Smooth muscle cell (in vitro differentiated cells): ENCODE data around the gene SLC36A1. TPM values are rescaled to one million over a fixed set of nuclear protein-coding genes. Genes with fewer than 3 reads are reported as not detected.

Source experiments
- DNase-seq: peaks from one replicate; lab custom pipeline; 2025; ENCODE audit not compliant: unreplicated experiment; lab: John Stamatoyannopoulos, UW
- H2AFZ ChIP-seq: fragments of 200-600 bp; sonication (generic); 2 replicates; pipeline ENCODE4 v1.6.0; 2016; ENCODE audit warnings: antibody characterized with exemption, low read depth, mild to moderate bottlenecking
- H3F3A ChIP-seq: fragments of 200-600 bp; sonication (generic); 2 replicates; pipeline ENCODE4 v1.6.0; 2017; ENCODE audit warnings: antibody characterized with exemption, low read depth
- H3K27ac ChIP-seq: fragments of 200-600 bp; sonication (generic); 2 replicates; pipeline ENCODE4 v1.5.1; 2016; ENCODE audit warnings: low read depth, mild to moderate bottlenecking
- H3K27me3 ChIP-seq: fragments of 200-600 bp; sonication (generic); 2 replicates; pipeline ENCODE4 v1.6.1; 2016; ENCODE audit warnings: low read depth, mild to moderate bottlenecking
- H3K36me3 ChIP-seq: fragments of 200-600 bp; sonication (generic); 2 replicates; pipeline ENCODE4 v1.5.1; 2016; ENCODE audit warnings: low read depth
- H3K4me1 ChIP-seq: fragments of 200-600 bp; sonication (generic); 2 replicates; pipeline ENCODE4 v1.5.1; 2016; ENCODE audit warnings: low read depth
- H3K4me2 ChIP-seq: fragments of 200-600 bp; sonication (generic); 2 replicates; pipeline ENCODE4 v1.6.0; 2016; ENCODE audit warnings: mild to moderate bottlenecking
- H3K4me3 ChIP-seq: fragments of 200-600 bp; sonication (generic); 2 replicates; pipeline ENCODE4 v1.5.1; 2016; ENCODE audit warnings: mild to moderate bottlenecking
- H3K79me2 ChIP-seq: fragments of 200-600 bp; sonication (generic); 2 replicates; pipeline ENCODE4 v1.6.0; 2016; ENCODE audit warnings: low read depth, mild to moderate bottlenecking
- H3K9ac ChIP-seq: fragments of 200-600 bp; sonication (generic); 2 replicates; pipeline ENCODE4 v1.6.0; 2016; ENCODE audit warnings: low read depth
- H3K9me3 ChIP-seq: fragments of 200-600 bp; sonication (generic); replicated peaks from 2 replicates; pipeline ENCODE4 v1.5.1; 2016; ENCODE audit warnings: low read depth
- H4K20me1 ChIP-seq: fragments of 200-600 bp; sonication (generic); 2 replicates; pipeline ENCODE4 v1.6.0; 2016; ENCODE audit warnings: low read depth
- CTCF ChIP-seq: fragments of 200-600 bp; sonication (generic); IDR thresholded peaks from 2 replicates; pipeline ENCODE4 v1.5.1; 2017; ENCODE audit warnings: borderline replicate concordance, mild to moderate bottlenecking, antibody characterized with exemption; ENCODE audit not compliant: insufficient read depth, poor library complexity, severe bottlenecking
- WGBS: methylation state at CpG from one replicate; pipeline ENCODE4 v1.1.7; 2016; ENCODE audit warnings: low lambda C conversion rate; 5-methylcytosine and 5-hydroxymethylcytosine counted together
- polyA plus RNA-seq: library from polyadenylated mRNA; unstranded; fragments of >200 nt; fragmentation: Nextera tagmentation; extraction: Ambion mirVana; gene quantifications from 2 replicates; pipeline ENCODE4 v1.2.1, GENCODE V29; 2016
- total RNA-seq: library from RNA; depleted of rRNA; stranded (reverse); fragments of >200 nt; gene quantifications from 2 replicates; pipeline ENCODE4 v1.2.3, GENCODE V29; 2014

SLC36A1 gene
- total and polyA plus RNA-seq, 2 experiments from 2014 or later, result 6.9 to 8.8 TPM

- no peak for TF ChIP-seq CTCF
- Histone ChIP-seq H3K4me2 (peak overlapping the region; percentile 99), H3K9ac (peak overlapping the region; percentile 69), H3F3A (peaks cover 24% of the 10 kb centered on the region), H3K27ac (peak overlapping the region; percentile 14), H4K20me1 (peaks cover 11% of the 10 kb centered on the region), H3K4me3 (peak overlapping the region; percentile 80), H2AFZ (peak overlapping the region; percentile 86), H3K4me1 (peaks cover 18% of the 10 kb centered on the region), H3K36me3 (no peaks in the 10 kb centered on the region), H3K9me3 (no peaks in the 10 kb centered on the region), H3K79me2 (peaks cover 22% of the 10 kb centered on the region), H3K27me3 (no peaks in the 10 kb centered on the region)
- DNase-seq, result no peak
- 14% methylated on average over 24 of the region's 24 CpGs for WGBS
Observed at GRCh38 chr5:151448038-151448985, 909 bp downstream of the SLC36A1 start.

- Histone ChIP-seq H3K36me3 (no peaks in the 10 kb centered on the region), H3F3A (peaks cover 24% of the 10 kb centered on the region), H3K4me3 (peak overlapping the region; percentile 80), H3K4me2 (peak overlapping the region; percentile 99), H3K9ac (no peak overlapping the region), H2AFZ (peak overlapping the region; percentile 86), H3K9me3 (no peaks in the 10 kb centered on the region), H3K27me3 (no peaks in the 10 kb centered on the region), H3K79me2 (peaks cover 23% of the 10 kb centered on the region), H4K20me1 (peaks cover 11% of the 10 kb centered on the region), H3K4me1 (peaks cover 23% of the 10 kb centered on the region), H3K27ac (peak overlapping the region; percentile 14)
- 43% methylated on average over 7 of the region's 7 CpGs for WGBS
- no peak for TF ChIP-seq CTCF
- DNase-seq, result no peak
Observed at GRCh38 chr5:151449297-151449696, 1.9 kb downstream of the SLC36A1 start.

- H3K27me3 ChIP-seq, result no peaks in the 10 kb centered on the region
- H3K4me1 ChIP-seq, result peaks cover 23% of the 10 kb centered on the region
- no peak for TF ChIP-seq CTCF
- no peak overlapping the region for H2AFZ ChIP-seq
- no peak for DNase-seq
- peaks cover 13% of the 10 kb centered on the region for H4K20me1 ChIP-seq
- 100% methylated on average over 5 of the region's 5 CpGs for WGBS
- peaks cover 23% of the 10 kb centered on the region for H3K79me2 ChIP-seq
- no peak overlapping the region for H3K27ac ChIP-seq
- no peaks in the 10 kb centered on the region for H3K9me3 ChIP-seq
- peaks cover 24% of the 10 kb centered on the region for H3F3A ChIP-seq
- no peak overlapping the region for H3K9ac ChIP-seq
- no peaks in the 10 kb centered on the region for H3K36me3 ChIP-seq
- H3K4me3 ChIP-seq, result no peak overlapping the region
- peak overlapping the region; percentile 99 for H3K4me2 ChIP-seq
Observed at GRCh38 chr5:151449839-151450238, 2.4 kb downstream of the SLC36A1 start.
